NCI-H82 treated with DMSO at 0.1 percent for 48 hours (cell line): ENCODE results near the gene RNF34.
A peak's percentile ranks its signal among the peaks of the same experiment; 100 is the strongest.

Experiments
- DNase-seq: peaks from one replicate; lab custom pipeline; 2025; ENCODE audit not compliant: unreplicated experiment; lab: John Stamatoyannopoulos, UW

The RNF34 gene

DNA sequence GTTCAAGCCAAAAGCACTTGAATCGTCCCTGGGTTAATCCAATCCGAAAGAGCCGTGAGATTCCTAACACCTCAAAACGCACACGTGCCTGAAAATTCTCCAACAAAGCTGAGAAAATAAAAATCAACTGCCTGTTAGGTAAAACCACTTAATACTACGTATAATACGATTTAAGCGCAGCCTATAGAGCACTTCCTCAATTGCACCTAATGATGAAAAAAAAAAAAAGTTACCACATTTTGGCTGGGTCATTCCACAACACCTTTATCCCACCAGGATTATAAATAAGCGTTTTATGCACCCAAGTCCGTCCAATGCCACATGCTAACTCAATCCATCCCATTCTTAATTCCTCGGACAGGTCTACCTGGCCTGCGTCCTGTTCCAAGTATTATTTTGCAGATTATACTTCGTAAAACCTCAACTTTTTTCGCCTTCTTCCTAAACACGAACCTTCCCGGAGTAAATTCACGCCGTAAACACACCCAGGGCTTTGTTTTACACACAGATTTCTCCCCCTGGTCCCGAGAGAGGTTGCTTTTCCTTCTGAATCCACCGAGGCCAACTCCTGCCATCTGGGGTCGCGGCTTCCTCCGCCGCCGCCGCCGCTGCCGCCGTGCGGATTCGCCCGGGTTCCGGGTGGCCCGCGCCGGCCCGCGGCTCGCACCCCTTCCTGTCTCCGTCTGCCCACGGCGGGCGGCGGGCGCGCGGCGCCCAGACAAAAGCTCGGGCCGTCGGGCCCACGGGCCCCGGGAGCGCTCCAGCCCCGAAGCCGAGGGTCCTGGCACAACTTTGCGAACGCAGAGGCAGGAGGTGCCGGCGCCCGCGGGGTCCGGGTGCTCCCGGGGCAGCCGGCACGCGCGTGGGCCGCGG is 66.2 kb downstream of the RNF34 start:
- no peak for DNase-seq

DNA sequence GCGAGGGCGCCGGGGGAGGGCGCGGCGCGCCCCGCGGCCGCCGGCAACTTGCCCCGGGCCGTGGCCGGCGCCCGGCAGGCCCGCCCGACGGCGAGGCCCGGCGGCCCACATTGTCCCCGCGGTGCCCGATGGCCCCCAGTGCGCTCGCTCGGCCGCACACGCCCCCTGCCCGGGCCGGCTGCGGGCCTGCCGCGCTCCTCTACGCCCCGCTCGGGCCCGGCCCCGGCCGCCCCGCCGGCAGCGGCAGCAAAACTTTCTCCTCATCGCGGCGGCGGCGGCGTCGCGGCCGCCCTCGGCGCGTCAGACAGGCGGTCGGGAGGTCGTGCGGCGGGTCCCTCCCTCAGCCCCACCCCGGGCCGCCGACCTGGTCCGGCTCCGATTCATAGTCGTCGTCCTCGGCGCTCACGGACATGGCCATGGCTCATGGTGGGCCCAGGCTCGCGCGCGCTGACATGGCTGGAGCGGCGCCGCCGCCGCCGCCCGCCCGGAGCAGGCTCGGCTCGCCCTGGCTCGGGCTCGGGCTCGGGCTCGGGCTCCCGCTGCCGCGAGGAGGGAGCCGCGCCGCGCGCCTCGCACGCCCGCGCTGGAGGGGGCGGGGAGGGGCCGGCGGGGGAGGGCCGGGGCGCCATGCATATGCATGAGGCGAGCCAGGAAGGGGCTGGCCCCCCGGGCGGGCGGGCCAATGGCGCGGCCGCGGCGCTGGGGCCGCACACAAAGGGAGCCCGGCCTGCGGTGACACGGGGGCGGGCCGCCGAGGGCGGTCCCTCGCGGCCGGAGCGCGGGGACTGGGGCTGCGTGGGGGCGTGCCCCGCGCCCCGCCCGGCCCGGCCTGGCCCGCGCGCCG is 67.1 kb downstream of the RNF34 start:
- DNase-seq = peak; percentile 61

DNA sequence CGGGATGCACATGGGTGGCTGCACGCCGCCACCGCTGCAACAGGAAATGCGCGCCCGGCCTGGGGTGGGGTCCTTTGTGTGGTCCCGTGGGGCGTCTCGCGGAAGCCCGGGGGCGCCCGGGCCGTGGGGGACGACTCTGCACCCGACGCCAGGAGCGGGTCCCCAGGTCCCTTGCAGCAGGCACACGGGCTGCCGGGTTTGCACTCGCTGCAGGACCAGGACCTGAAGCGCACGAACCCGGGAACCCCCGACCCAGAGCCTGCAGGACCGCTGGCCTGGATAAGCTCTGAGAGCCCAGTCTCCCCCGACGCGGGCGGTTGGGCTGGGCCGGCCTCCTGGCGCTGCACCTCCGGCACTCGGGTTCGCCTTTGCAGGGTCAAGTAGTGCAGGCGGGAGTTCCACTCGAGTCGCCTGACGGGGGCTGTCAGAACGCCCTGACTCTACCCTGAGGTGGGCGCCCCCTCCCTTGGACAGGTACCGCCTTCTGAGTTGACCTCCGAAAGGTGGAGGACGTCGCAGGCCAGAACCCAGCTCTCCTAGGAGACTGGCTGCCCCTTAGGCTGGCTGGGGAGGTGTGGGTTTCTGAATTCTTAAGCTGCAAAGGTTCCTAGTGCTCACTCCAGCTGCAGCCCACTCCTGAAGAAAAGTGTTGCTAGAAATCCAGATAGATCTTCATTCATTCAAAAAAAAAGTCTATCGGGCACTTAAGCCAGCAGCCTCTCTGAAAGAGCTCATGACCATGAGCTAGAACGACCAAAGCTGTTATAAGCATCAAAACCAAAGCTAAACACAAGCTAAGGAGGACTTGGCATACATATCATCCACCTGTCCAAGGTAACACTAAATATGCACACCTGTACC is 68.0 kb downstream of the RNF34 start:
- no peak for DNase-seq

DNA sequence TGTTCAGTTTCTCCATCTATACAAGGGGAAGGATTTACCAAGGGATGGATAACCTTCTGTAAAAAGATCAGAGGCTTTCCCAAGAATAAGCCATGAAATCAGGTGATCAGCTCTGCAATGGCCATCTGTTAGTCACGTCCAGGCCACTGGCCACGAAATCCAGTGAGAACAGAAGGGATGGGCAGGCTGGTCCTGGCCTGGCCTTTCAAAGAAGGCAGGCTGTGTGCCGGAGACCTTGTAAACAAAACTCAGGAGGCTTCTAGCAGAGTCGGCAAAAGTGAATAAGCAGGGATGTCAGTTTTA is 68.5 kb downstream of the RNF34 start:
- peak; percentile 34 for DNase-seq

DNA sequence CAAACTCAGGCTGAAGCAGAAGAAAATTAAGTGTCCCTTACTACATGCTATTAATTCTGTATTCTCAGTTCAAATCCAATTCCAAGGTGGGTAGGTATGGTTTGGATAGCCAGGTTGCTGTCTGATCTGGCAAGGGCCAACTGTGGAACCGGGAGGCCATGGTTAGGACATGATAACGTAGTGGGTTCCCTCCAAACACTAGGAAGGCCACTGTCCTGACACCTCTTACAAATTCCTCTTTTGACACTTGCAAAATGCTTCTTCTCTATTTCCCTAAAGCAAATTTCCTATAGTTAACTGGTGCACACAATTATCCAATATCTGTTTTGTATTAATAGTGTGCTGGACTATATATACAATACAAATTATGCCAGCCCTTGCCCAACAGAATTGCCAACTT is 70.8 kb downstream of the RNF34 start:
- DNase-seq = no peak

DNA sequence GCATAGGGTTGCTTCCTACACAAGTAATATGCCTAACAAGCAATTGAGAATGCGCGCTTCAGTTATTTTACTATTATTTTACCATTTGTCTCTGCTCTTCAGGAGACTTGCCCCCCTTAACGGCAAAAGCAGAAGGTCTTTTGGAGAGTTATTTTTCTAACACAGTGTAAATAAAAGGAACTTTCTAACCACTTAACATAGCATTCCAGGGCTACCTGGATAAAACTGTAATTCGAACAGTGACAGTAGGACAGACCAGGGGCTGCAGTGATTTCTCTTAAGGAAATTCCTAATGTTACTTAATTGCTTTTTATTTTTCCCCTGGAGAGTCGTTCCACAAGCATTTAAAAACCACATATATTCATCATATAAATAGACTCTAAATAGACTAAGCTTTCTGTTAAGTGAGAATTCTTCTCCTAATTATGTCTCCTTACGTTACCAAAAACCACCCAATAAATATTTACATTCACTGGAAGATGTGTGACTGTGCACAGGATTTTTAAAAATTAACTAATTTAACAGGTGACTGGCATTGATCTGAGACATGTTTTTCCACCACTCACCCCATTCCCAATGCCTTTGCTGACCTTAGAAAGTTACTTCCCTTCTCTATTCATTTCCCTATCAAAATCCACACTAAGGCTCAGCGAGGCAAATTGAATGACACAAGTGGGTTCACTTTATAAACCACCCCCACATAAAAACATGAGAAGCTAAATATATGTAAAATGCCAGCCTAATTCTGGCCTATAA is 72.4 kb downstream of the RNF34 start:
- no peak for DNase-seq
